ENCODE data around the gene FBXL4.

The FBXL4 gene

DNA sequence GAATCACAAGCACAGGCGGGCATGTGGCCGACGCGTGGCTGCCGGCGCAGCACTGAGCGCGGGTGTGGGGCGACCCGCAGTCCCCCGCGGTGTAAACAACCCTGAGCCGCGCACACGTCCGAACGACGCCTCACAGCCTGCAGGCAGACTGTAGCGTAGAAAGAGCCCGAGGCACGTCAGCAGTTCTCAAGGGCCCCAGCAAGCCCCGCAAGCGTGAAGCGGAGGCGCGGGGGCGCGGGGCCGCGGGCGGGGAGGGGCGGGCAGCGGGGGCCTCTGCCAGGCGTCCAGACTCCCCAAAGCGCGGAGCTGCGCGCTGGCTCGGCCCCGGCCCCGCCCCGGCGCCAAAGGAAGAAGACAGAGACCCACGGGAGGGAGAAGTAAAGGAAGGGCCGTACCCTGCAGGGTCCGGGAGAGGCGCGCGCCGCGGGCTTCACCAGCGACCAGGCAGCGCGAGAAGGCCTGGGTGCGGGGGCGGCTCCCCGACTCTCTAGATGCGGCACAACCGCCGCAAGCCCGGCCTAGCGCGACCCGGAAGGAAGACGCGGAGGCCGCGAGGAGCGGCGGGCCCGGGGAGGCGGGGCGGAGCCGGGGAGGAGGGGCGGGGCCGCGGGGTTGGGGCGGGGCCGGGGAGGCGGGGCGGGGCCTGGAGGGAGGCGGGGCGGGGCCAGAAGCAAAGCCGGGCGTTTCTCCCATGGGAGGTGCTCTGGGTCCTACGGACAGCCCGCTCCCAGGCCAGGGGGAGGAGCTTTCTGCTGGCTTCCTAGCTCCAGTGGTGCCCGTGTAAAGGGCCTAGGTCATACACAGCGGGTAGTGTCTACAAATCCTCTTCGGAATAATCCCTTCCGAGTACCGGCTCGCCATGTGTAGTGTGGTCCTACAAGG is at the start of gene FBXL4:
FBXL4 (minus strand) TSS at position 536 of the 882 bp plus-strand sequence. CDS start 20,958 bp downstream, outside the sequence.
- DNase-seq (ENCODE audit: low spot score in 2 of 2): peak; percentile 67 to 74
- Mint-ChIP-seq H3K27me3 (no peaks in the 10 kb centered on the region), H3K4me1 (peaks cover 18% of the 10 kb centered on the region), H3K36me3 (peaks cover 6% of the 10 kb centered on the region), H3K9me3 (peaks cover 2% of the 10 kb centered on the region), H3K4me3 (peak within 1 kb of the TSS; percentile 93), H3K27ac (peak within 1 kb of the TSS; percentile 96)
- peak; percentile 80 for ATAC-seq (ENCODE audit: low read depth)

DNA sequence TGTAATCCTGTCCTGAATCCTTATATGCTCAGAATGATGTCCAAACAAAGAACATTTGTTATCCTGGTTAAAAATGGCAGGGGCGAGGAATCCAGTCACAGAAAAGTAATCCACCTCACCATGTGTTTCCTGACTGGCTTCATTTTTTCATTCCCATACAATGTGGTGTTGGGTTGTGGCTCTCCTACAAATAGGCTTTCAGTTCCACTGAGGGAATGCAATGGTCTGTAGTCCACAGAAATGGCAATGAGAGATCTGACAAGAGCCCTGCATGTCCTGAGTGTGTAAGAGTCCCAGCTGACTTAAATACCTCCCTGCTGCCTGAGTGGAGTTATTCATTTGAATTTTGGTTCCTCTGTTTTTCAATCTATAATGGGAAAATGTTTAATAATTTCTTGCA is 47.4 kb upstream of the FBXL4 start:
- H3K4me1 Mint-ChIP-seq: no peaks in the 10 kb centered on the region
- H3K4me3 Mint-ChIP-seq: no peak overlapping the region
- H3K27me3 Mint-ChIP-seq: peaks cover 24% of the 10 kb centered on the region
- no peaks in the 10 kb centered on the region for H3K36me3 Mint-ChIP-seq
- DNase-seq (ENCODE audit: low spot score in 2 of 2) (no peak), ATAC-seq (ENCODE audit: low read depth) (no peak)
- H3K9me3 Mint-ChIP-seq: no peaks in the 10 kb centered on the region
- no peak overlapping the region for H3K27ac Mint-ChIP-seq

DNA sequence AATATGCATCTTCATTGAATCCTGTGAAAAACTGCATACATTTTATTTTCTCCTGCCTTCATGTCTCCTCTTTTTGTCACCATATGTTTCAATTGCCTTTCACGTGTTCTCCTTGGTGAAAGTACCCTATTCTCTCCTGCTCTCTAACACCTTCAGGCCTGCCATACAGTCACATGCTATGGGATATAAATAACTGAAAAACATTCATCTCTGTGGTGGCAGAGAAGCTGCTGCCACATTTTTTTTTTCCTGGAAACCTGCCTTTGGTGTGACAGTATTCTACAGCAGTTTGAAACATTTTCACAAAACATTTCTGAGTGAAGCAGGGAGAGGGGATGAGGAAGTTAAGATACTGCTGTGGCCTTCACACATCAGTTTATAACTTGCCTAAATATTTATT is 44.8 kb upstream of the FBXL4 start:
- H3K27ac Mint-ChIP-seq: no peak overlapping the region

DNA sequence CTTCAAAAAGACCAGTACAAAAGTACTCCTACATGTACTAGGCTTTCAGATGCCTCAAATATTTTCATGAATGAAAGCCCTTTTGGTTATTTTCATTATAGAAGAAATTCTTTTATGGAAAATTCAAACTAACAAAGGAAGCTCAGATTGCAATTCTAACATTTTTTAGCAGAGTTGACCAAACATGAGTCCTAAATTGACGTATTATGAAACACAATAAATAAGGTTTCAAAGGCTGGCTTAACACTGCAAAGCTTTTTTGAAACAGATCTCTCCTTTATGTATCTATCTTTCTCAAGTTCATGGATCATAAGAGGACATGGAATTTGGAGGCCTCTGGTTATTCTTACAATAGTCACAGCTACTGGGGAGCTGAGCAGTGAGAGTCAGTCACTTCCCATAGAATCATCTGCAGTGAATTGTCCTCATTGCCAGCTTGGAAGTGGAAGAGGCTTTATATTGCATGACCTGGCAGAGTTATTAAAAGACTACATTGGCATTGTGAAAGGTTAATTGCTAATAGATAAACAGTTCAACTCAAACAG is 38.4 kb upstream of the FBXL4 start:
- no peak overlapping the region for H3K27ac Mint-ChIP-seq
- H3K4me3 Mint-ChIP-seq: no peak overlapping the region
- peaks cover 9% of the 10 kb centered on the region for H3K27me3 Mint-ChIP-seq
- no peaks in the 10 kb centered on the region for H3K36me3 Mint-ChIP-seq
- ATAC-seq (ENCODE audit: low read depth): no peak
- no peaks in the 10 kb centered on the region for H3K4me1 Mint-ChIP-seq
- no peak for DNase-seq (ENCODE audit: low spot score in 2 of 2)
- H3K9me3 Mint-ChIP-seq: no peaks in the 10 kb centered on the region

More for the DNA sequence above, 44.8 kb upstream of the FBXL4 start:
- Mint-ChIP-seq H3K27me3 (peaks cover 21% of the 10 kb centered on the region), H3K4me3 (no peak overlapping the region), H3K9me3 (no peaks in the 10 kb centered on the region), H3K4me1 (no peaks in the 10 kb centered on the region), H3K36me3 (no peaks in the 10 kb centered on the region)
- no peak for ATAC-seq (ENCODE audit: low read depth)
- DNase-seq (ENCODE audit: low spot score in 2 of 2): no peak

DNA sequence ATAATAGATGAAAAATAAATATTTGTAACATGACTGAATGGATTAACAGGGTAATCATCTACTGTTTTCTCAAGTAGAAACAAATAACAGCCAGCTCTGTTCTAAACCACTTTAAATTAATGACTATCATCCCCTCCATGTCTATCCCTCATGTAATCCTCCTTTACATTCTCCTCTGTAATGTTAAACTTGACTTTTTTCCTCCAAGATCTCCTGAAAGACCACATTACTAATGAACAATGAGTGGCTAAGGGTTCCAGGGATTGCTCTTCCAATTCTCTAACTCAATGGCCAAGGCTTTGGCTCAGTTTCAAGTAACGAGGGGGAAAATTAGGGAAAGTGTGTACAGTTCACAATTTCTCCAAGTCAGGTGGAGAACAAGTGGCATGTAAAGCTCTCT is 37.6 kb upstream of the FBXL4 start:
- H3K27me3 Mint-ChIP-seq: peaks cover 9% of the 10 kb centered on the region

DNA sequence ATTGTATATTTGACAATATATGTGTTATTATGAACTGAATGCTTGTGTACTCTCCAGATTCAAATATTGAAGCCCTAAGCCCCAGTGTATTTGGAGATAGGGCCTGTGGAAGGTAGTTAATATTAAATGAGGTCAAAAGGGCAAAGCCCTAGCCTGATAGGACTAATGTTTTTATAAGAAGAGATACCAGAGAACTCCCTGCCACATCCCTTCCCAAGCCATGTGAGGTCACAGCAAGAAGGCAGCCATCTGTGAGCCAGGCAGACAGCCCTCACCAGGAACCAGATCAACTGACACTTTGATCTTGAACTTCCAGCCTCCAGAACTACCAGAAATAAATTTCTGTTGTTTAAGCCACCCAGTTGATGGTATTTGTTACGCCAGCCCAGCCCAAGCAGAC is 36.4 kb upstream of the FBXL4 start:
- H3K4me3 Mint-ChIP-seq: no peak overlapping the region
- no peaks in the 10 kb centered on the region for H3K4me1 Mint-ChIP-seq
- H3K27ac Mint-ChIP-seq: no peak overlapping the region
- ATAC-seq (ENCODE audit: low read depth) (no peak), DNase-seq (ENCODE audit: low spot score in 2 of 2) (no peak)
- no peaks in the 10 kb centered on the region for H3K36me3 Mint-ChIP-seq
- no peaks in the 10 kb centered on the region for H3K9me3 Mint-ChIP-seq
- peaks cover 9% of the 10 kb centered on the region for H3K27me3 Mint-ChIP-seq

More for the DNA sequence above, 37.6 kb upstream of the FBXL4 start:
- Mint-ChIP-seq H3K4me1 (no peaks in the 10 kb centered on the region), H3K27ac (no peak overlapping the region), H3K36me3 (no peaks in the 10 kb centered on the region), H3K4me3 (no peak overlapping the region), H3K9me3 (no peaks in the 10 kb centered on the region)
- DNase-seq (ENCODE audit: low spot score in 2 of 2) (no peak), ATAC-seq (ENCODE audit: low read depth) (no peak)

DNA sequence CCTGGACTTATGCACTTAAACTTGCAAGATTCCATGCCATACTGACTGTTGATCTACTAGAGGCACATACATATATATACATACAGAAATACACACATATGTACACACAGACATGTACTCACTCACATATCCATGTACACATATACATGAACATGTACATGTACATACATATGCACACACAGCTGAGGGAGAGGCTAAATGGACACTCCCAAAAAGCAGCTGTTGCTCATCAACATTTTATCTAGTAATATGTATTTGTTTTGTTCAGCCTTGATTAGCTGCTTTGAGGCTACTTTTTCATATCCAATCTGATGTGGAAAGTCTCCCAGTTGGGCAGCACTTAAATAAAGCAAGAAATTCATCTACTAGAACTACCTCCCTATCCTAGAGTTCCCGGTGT is 33.7 kb upstream of the FBXL4 start:
- no peaks in the 10 kb centered on the region for H3K4me1 Mint-ChIP-seq
- ATAC-seq (ENCODE audit: low read depth): no peak

DNA sequence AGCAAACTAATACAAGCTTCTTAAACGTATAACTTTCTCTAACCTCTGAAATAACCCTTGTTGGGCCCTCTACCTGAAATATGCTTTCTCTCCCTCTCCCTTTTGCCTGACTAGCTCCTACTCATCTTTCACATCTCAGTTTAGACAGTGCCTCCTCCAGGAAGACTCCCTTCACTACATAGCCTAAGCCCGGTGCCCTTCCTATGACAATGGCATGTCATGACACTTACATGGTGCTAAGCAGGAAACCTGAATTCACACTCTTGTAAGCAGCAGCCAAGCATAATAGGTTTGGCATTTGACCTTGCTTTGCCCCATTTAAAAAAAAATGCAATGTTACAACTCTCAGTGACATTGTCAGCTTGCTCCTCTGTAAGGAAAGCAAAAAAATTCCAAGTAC is 33.1 kb upstream of the FBXL4 start:
- peaks cover 2% of the 10 kb centered on the region for H3K27me3 Mint-ChIP-seq
- H3K9me3 Mint-ChIP-seq: no peaks in the 10 kb centered on the region
- DNase-seq (ENCODE audit: low spot score in 2 of 2): no peak

More for the DNA sequence above, 33.7 kb upstream of the FBXL4 start:
- DNase-seq (ENCODE audit: low spot score in 2 of 2): no peak
- no peaks in the 10 kb centered on the region for H3K36me3 Mint-ChIP-seq
- H3K4me3 Mint-ChIP-seq: no peak overlapping the region
- H3K27me3 Mint-ChIP-seq: peaks cover 3% of the 10 kb centered on the region
- H3K9me3 Mint-ChIP-seq: no peaks in the 10 kb centered on the region
- no peak overlapping the region for H3K27ac Mint-ChIP-seq

DNA sequence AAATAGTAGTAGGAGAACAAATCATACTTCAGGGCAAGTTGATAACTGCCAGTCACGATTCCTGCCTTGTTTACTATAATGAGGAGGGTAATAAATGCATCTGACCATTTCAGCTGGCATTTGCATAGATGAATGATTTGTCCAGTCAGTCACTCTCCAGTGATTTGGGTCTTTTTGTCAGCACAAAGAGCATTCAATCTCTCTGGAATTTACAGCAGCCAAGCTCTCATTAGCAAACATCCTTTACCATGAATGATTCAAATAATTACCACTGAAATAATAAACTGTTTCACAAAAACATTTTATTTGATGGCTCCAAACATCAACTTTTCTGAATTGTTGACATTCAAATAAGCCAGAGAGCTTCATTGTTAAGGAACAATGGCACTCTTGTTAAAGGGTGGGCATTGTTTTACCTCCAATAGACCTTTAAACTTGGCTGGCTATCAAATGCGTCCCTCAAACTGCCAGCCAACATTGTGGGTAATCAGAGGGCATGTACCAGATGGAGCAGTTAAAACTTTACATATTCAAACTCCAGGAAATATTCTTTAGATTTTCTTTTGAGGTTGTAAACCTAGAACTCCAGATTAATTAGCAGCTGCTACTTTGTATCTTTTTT is 30.0 kb upstream of the FBXL4 start:
- Mint-ChIP-seq H3K27me3 (no peaks in the 10 kb centered on the region), H3K4me1 (no peaks in the 10 kb centered on the region), H3K4me3 (no peak overlapping the region), H3K9me3 (no peaks in the 10 kb centered on the region), H3K36me3 (no peaks in the 10 kb centered on the region), H3K27ac (no peak overlapping the region)
- ATAC-seq (ENCODE audit: low read depth): no peak
- DNase-seq (ENCODE audit: low spot score in 2 of 2): no peak

More for the DNA sequence above, 33.1 kb upstream of the FBXL4 start:
- no peaks in the 10 kb centered on the region for H3K36me3 Mint-ChIP-seq
- ATAC-seq (ENCODE audit: low read depth): no peak
- no peaks in the 10 kb centered on the region for H3K4me1 Mint-ChIP-seq
- no peak overlapping the region for H3K4me3 Mint-ChIP-seq
- no peak overlapping the region for H3K27ac Mint-ChIP-seq

DNA sequence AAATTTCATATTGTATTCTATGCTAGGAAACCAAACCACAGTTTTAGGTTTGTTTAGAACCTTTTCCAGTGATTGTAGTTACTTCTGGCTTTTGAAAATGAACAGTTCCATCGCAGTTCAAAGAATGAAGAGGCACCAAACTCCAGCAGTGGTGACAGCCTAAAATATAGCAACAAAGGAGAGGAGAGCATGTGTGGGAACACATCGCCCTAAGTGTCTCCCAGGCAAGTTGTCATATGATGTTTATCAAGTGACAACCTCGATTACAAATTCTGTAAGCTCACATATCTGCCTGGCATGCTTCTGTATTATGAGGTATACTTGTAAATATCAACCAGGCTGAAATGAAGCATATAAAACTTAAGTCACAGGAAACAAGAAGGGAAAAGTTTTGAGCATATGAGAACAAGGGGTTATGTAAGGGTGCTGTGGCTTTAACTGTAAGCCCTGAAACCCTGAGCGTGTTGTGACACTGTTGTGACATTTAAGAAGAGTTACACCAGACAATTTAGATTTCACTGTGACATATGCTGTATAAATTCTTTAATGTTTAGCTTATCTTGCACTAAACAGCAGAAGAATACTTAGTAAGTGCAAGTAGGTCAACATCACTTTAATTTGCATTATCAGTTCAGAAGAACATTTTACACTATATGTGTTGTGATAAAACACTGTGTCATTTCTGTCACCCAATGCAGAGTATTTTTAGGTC is 29.1 kb upstream of the FBXL4 start:
- no peak for ATAC-seq (ENCODE audit: low read depth)
- Mint-ChIP-seq H3K4me3 (no peak overlapping the region), H3K9me3 (no peaks in the 10 kb centered on the region)

DNA sequence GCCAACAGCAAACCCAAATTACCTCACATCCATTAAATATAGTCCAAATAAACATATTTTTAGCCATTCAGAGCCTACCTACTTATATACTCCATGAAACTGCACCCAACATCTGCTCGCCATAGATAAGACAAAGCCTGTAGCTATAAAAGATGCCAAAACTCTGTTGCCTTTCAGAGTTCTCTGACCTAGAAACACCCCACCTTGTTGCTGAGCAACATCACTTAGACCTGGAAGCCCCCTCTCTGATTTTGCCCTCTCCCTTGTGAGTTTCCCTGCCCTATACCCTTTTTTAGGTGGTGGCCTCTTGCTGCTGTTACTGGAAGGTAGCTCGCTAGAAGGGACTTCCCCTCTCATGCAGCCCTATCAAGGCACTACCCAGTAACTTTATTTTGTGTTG is 27.7 kb upstream of the FBXL4 start:
- Mint-ChIP-seq H3K4me3 (no peak overlapping the region), H3K27ac (no peak overlapping the region), H3K9me3 (no peaks in the 10 kb centered on the region), H3K4me1 (no peaks in the 10 kb centered on the region), H3K36me3 (no peaks in the 10 kb centered on the region), H3K27me3 (no peaks in the 10 kb centered on the region)
- ATAC-seq (ENCODE audit: low read depth) (no peak), DNase-seq (ENCODE audit: low spot score in 2 of 2) (no peak)

More for the DNA sequence above, 29.1 kb upstream of the FBXL4 start:
- Mint-ChIP-seq H3K36me3 (no peaks in the 10 kb centered on the region), H3K27me3 (no peaks in the 10 kb centered on the region), H3K4me1 (no peaks in the 10 kb centered on the region), H3K27ac (no peak overlapping the region)
- DNase-seq (ENCODE audit: low spot score in 2 of 2): no peak

DNA sequence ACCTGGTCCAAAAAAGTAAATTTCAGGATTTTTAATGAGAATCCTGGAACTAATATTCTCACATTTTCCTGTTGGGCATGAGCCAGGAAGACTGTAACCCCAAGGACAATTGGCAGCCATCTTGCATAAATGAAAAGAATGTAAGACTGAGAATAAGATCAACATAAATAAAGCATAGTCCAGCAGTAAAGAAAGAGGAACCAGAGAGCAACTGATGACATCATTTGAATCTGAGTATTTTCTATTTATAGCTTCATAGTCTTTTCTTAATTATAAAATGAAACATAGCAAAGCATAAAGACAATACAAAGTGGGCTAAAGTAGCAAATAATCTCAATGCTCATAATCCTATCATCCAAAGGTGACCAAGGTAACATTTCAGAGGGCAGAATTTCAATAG is 26.6 kb upstream of the FBXL4 start:
- Mint-ChIP-seq H3K36me3 (no peaks in the 10 kb centered on the region), H3K27ac (no peak overlapping the region), H3K4me3 (no peak overlapping the region), H3K4me1 (no peaks in the 10 kb centered on the region), H3K27me3 (no peaks in the 10 kb centered on the region), H3K9me3 (no peaks in the 10 kb centered on the region)
- no peak for DNase-seq (ENCODE audit: low spot score in 2 of 2)
- peak; percentile 62 for ATAC-seq (ENCODE audit: low read depth)

DNA sequence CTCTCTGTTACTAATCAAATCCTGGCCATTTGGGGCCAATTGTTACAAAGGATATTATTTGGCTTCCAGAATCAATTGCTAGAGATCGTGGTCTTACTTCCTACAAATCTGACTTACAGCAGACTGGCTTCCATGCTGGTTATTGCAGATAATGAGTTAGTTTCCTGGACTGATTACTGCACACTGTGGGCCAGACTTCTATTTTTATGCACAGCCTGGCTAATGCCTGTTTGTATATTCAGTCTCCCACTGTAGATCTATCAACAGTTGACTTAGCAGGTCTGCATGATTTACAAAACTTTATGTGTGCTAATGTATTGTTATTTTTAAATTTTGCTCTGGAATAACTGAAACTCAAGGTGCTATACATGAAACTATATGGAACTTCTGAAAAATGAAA is 25.8 kb upstream of the FBXL4 start:
- H3K27me3 Mint-ChIP-seq: no peaks in the 10 kb centered on the region
- H3K4me3 Mint-ChIP-seq: no peak overlapping the region
- DNase-seq (ENCODE audit: low spot score in 2 of 2) (no peak), ATAC-seq (ENCODE audit: low read depth) (no peak)
- no peaks in the 10 kb centered on the region for H3K36me3 Mint-ChIP-seq
- no peaks in the 10 kb centered on the region for H3K9me3 Mint-ChIP-seq
- no peaks in the 10 kb centered on the region for H3K4me1 Mint-ChIP-seq
- H3K27ac Mint-ChIP-seq: no peak overlapping the region

DNA sequence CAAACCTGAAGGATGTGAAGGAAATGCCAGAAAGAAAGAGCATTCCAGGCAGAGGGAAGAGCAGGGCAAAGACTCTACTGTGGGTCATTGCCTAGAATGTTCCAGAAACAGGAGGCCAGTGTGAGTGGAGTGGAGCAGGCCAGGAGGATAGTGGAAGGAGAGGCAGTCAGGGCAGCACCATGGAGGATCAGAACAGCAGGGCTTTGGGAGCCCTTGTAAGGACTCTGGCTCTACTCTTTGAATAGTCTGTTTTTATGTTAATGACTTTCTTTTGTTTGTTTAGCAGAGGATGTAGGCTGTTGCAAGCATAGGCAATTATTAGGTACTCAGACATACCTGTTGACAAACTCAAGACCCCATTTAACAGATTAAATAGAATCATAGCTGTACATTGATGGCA is 23.6 kb upstream of the FBXL4 start:
- Mint-ChIP-seq H3K36me3 (no peaks in the 10 kb centered on the region), H3K9me3 (no peaks in the 10 kb centered on the region), H3K4me1 (no peaks in the 10 kb centered on the region), H3K4me3 (no peak overlapping the region), H3K27ac (no peak overlapping the region), H3K27me3 (no peaks in the 10 kb centered on the region)
- ATAC-seq (ENCODE audit: low read depth) (no peak), DNase-seq (ENCODE audit: low spot score in 2 of 2) (no peak)
